Activated naive CD4-positive, alpha-beta T cell treated with anti-CD3 and anti-CD28 coated beads for 36 hours (primary cell): ENCODE measurements around the gene MLIP. TPM values are rescaled to one million over a fixed set of nuclear protein-coding genes. Genes with fewer than 3 reads are reported as not detected.

Source experiments
- CTCF ChIA-PET: fragments of 350-600 bp; sonication (Branson Sonifier 250); formaldehyde crosslinking; loops from one replicate; lab custom pipeline; 2021; ENCODE audit warnings: antibody characterized with exemption; lab: Charles Lee
- DNase-seq: peaks from one replicate; pipeline ENCODE4 v3.0.0-alpha.2; 2020
- H3K27ac Mint-ChIP-seq: one replicate; pipeline ENCODE4 v1.8.0; 2021; ENCODE audit warnings: mild to moderate bottlenecking, mixed read lengths
- H3K27me3 Mint-ChIP-seq: one replicate; pipeline ENCODE4 v1.8.0; 2021; ENCODE audit warnings: low read depth, mixed read lengths
- H3K36me3 Mint-ChIP-seq: one replicate; pipeline ENCODE4 v1.8.0; 2021; ENCODE audit warnings: low read depth, mixed read lengths
- H3K4me1 Mint-ChIP-seq: one replicate; pipeline ENCODE4 v1.8.0; 2021; ENCODE audit warnings: low read depth, mixed read lengths
- H3K4me3 Mint-ChIP-seq: one replicate; pipeline ENCODE4 v1.8.0; 2021; ENCODE audit warnings: mild to moderate bottlenecking, moderate library complexity, mixed read lengths
- H3K9me3 Mint-ChIP-seq: one replicate; pipeline ENCODE4 v1.8.0; 2021; ENCODE audit warnings: mixed read lengths
- intact Hi-C: fragments of 100-400 bp; cut with micrococcal nuclease; formaldehyde crosslinking; loops from one replicate; pipeline ENCODE4 v1.15.1; 2023
- total RNA-seq, 2 experiments: library from RNA; stranded (reverse); gene quantifications; one replicate each; pipeline ENCODE4 v1.2.3, GENCODE V29; 2021

The MLIP gene
- total RNA-seq, 2 experiments from 2014 or later = not detected

- Mint-ChIP-seq H3K36me3 (no peaks in the 10 kb centered on the region), H3K4me3 (no peak overlapping the region)
- CTCF ChIA-PET = no interaction called here
These were observed 27.0 kb upstream of the MLIP start for GRCh38 chr6:54084231-54084630.

GRCh38 chr6:54085047-54085446 lies 26.2 kb upstream of the MLIP start:
- no peak for DNase-seq
- Mint-ChIP-seq H3K27me3 (peaks cover 3% of the 10 kb centered on the region), H3K36me3 (no peaks in the 10 kb centered on the region), H3K4me1 (no peaks in the 10 kb centered on the region), H3K27ac (no peak overlapping the region), H3K4me3 (no peak overlapping the region), H3K9me3 (no peaks in the 10 kb centered on the region)
- intact Hi-C loops = no loop called here
- CTCF ChIA-PET = no interaction called here

More at GRCh38 chr6:54084231-54084630, 27.0 kb upstream of the MLIP start:
- Mint-ChIP-seq H3K9me3 (no peaks in the 10 kb centered on the region), H3K27ac (no peak overlapping the region), H3K4me1 (no peaks in the 10 kb centered on the region), H3K27me3 (peaks cover 3% of the 10 kb centered on the region)
- no peak for DNase-seq
- intact Hi-C loops = no loop called here

GRCh38 chr6:54085541-54085940 lies 25.7 kb upstream of the MLIP start:
- no peak overlapping the region for H3K4me3 Mint-ChIP-seq
- no peak for DNase-seq
- intact Hi-C loops = no loop called here
- no peaks in the 10 kb centered on the region for H3K9me3 Mint-ChIP-seq
- CTCF ChIA-PET = no interaction called here
- peaks cover 5% of the 10 kb centered on the region for H3K27me3 Mint-ChIP-seq
- H3K36me3 Mint-ChIP-seq = no peaks in the 10 kb centered on the region
- H3K4me1 Mint-ChIP-seq = no peaks in the 10 kb centered on the region
- no peak overlapping the region for H3K27ac Mint-ChIP-seq

GRCh38 chr6:54086439-54086838 lies 24.8 kb upstream of the MLIP start:
- Mint-ChIP-seq H3K36me3 (no peaks in the 10 kb centered on the region), H3K27ac (no peak overlapping the region), H3K9me3 (no peaks in the 10 kb centered on the region), H3K4me3 (no peak overlapping the region), H3K4me1 (no peaks in the 10 kb centered on the region), H3K27me3 (peaks cover 5% of the 10 kb centered on the region)
- no peak for DNase-seq
- intact Hi-C loops = no loop called here
- CTCF ChIA-PET = no interaction called here

- Mint-ChIP-seq H3K27ac (no peak overlapping the region), H3K4me3 (no peak overlapping the region), H3K9me3 (no peaks in the 10 kb centered on the region), H3K27me3 (peaks cover 5% of the 10 kb centered on the region), H3K36me3 (no peaks in the 10 kb centered on the region), H3K4me1 (no peaks in the 10 kb centered on the region)
- intact Hi-C loops = no loop called here
- no peak for DNase-seq
- CTCF ChIA-PET = no interaction called here
These were observed 23.5 kb upstream of the MLIP start for GRCh38 chr6:54087721-54088120.

GRCh38 chr6:54093326-54093948 lies 17.8 kb upstream of the MLIP start:
- H3K27ac Mint-ChIP-seq = no peak overlapping the region

GRCh38 chr6:54094293-54094692 lies 16.9 kb upstream of the MLIP start:
- no peaks in the 10 kb centered on the region for H3K36me3 Mint-ChIP-seq
- no peaks in the 10 kb centered on the region for H3K4me1 Mint-ChIP-seq
- CTCF ChIA-PET = no interaction called here
- H3K9me3 Mint-ChIP-seq = peaks cover 2% of the 10 kb centered on the region
- intact Hi-C loops = no loop called here
- no peak overlapping the region for H3K4me3 Mint-ChIP-seq
- peaks cover 2% of the 10 kb centered on the region for H3K27me3 Mint-ChIP-seq
- H3K27ac Mint-ChIP-seq = no peak overlapping the region
- no peak for DNase-seq

More at GRCh38 chr6:54093326-54093948, 17.8 kb upstream of the MLIP start:
- H3K4me3 Mint-ChIP-seq = no peak overlapping the region
- H3K36me3 Mint-ChIP-seq = no peaks in the 10 kb centered on the region
- peaks cover 2% of the 10 kb centered on the region for H3K9me3 Mint-ChIP-seq
- H3K27me3 Mint-ChIP-seq = peaks cover 2% of the 10 kb centered on the region
- DNase-seq = no peak
- no peaks in the 10 kb centered on the region for H3K4me1 Mint-ChIP-seq
- intact Hi-C loops = no loop called here
- CTCF ChIA-PET = interaction anchor here (0.6 kb wide), 1 partner anchor 110 kb away, joined by 3 read pairs; no protein-coding TSS in a partner anchor

GRCh38 chr6:54094786-54095185 lies 16.5 kb upstream of the MLIP start:
- DNase-seq = no peak
- Mint-ChIP-seq H3K9me3 (peaks cover 2% of the 10 kb centered on the region), H3K27ac (no peak overlapping the region), H3K4me3 (no peak overlapping the region), H3K4me1 (no peaks in the 10 kb centered on the region), H3K36me3 (no peaks in the 10 kb centered on the region), H3K27me3 (peaks cover 2% of the 10 kb centered on the region)
- intact Hi-C loops = no loop called here
- CTCF ChIA-PET = no interaction called here

- DNase-seq = no peak
- CTCF ChIA-PET = no interaction called here
- H3K9me3 Mint-ChIP-seq = peaks cover 2% of the 10 kb centered on the region
- no peaks in the 10 kb centered on the region for H3K27me3 Mint-ChIP-seq
- H3K36me3 Mint-ChIP-seq = no peaks in the 10 kb centered on the region
- intact Hi-C loops = no loop called here
- no peaks in the 10 kb centered on the region for H3K4me1 Mint-ChIP-seq
- H3K4me3 Mint-ChIP-seq = no peak overlapping the region
- no peak overlapping the region for H3K27ac Mint-ChIP-seq
These were observed 15.5 kb upstream of the MLIP start for GRCh38 chr6:54095723-54096122.

- CTCF ChIA-PET = no interaction called here
- no peak overlapping the region for H3K27ac Mint-ChIP-seq
- H3K27me3 Mint-ChIP-seq = no peaks in the 10 kb centered on the region
- H3K4me3 Mint-ChIP-seq = no peak overlapping the region
- H3K9me3 Mint-ChIP-seq = peaks cover 2% of the 10 kb centered on the region
- no peaks in the 10 kb centered on the region for H3K4me1 Mint-ChIP-seq
- DNase-seq = no peak
- intact Hi-C loops = no loop called here
- H3K36me3 Mint-ChIP-seq = no peaks in the 10 kb centered on the region
These were observed 14.4 kb upstream of the MLIP start for GRCh38 chr6:54096811-54097210.

- Mint-ChIP-seq H3K36me3 (no peaks in the 10 kb centered on the region), H3K9me3 (peaks cover 2% of the 10 kb centered on the region)
- CTCF ChIA-PET = no interaction called here
These were observed 13.5 kb upstream of the MLIP start for GRCh38 chr6:54097753-54098152.

GRCh38 chr6:54098450-54099044 lies 12.7 kb upstream of the MLIP start:
- H3K4me1 Mint-ChIP-seq = no peaks in the 10 kb centered on the region
- H3K36me3 Mint-ChIP-seq = no peaks in the 10 kb centered on the region
- no peak overlapping the region for H3K27ac Mint-ChIP-seq
- CTCF ChIA-PET = no interaction called here
- H3K27me3 Mint-ChIP-seq = no peaks in the 10 kb centered on the region
- no peak for DNase-seq
- intact Hi-C loops = no loop called here
- H3K4me3 Mint-ChIP-seq = no peak overlapping the region
- peaks cover 2% of the 10 kb centered on the region for H3K9me3 Mint-ChIP-seq

More at GRCh38 chr6:54097753-54098152, 13.5 kb upstream of the MLIP start:
- intact Hi-C loops = no loop called here
- H3K4me1 Mint-ChIP-seq = no peaks in the 10 kb centered on the region
- no peak overlapping the region for H3K4me3 Mint-ChIP-seq
- no peak overlapping the region for H3K27ac Mint-ChIP-seq
- H3K27me3 Mint-ChIP-seq = no peaks in the 10 kb centered on the region
- DNase-seq = no peak

- intact Hi-C loops = no loop called here
- Mint-ChIP-seq H3K4me3 (no peak overlapping the region), H3K9me3 (peaks cover 2% of the 10 kb centered on the region), H3K27me3 (no peaks in the 10 kb centered on the region), H3K36me3 (no peaks in the 10 kb centered on the region), H3K27ac (no peak overlapping the region), H3K4me1 (no peaks in the 10 kb centered on the region)
- DNase-seq = no peak
- CTCF ChIA-PET = no interaction called here
These were observed 12.0 kb upstream of the MLIP start for GRCh38 chr6:54099225-54099624.
